Measurements from ENCODE around the gene FAM149B1.

DNA sequence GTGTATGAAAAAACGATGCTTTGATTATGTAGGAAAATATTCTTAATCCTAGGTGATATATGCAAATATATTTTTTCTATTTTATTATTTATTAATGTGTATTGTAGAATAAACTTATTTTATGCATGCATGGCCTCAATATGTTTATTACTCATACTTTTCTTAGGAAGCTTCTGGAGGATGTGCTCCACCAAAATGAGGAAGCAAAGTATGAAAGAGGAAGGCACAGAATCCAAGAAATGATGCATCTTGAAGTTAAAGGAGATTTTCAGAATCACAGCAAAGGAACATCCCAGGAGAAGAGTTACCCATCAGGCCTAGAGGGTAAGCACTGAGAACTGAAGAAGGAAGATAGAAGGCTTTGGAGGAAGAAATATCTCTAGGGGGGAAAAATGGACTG is 119.5 kb downstream of the FAM149B1 start:
- TF ChIP-seq CTCF (IDR thresholded peaks at IDR 0.05 in 8 of 11, conservative IDR thresholded peaks at IDR 0.05 in 3 of 11) (no peak), POLR2AphosphoS5 (IDR thresholded peaks at IDR 0.05) (no peak), POLR2A (IDR thresholded peaks at IDR 0.05) (no peak)

Measured in spleen (tissue), 7 donors.